ENCODE data around the gene PRLHR.

- TF ChIP-seq EZH2 (IDR thresholded peaks at IDR 0.05; ENCODE audit: low read length, unreplicated experiment) (no peak), CTCF (conservative IDR thresholded peaks at IDR 0.05; ENCODE audit: low read depth, low read length) (peak; percentile 40; the same call in 1 of the 2 replicates), EZH2phosphoT487 (IDR thresholded peaks at IDR 0.05; ENCODE audit: borderline replicate concordance, low read length) (no peak)
Observed at GRCh38 chr10:118564652-118565051, 30.8 kb downstream of the PRLHR start.

Data from PC-3 (cell line).